H9 (cell line): ENCODE data around the gene RSU1. TPM values are rescaled to one million over a fixed set of nuclear protein-coding genes. Genes with fewer than 3 reads are reported as not detected.

Experiments used
- DNase-seq: peaks from one replicate; pipeline ENCODE4 v3.0.0-alpha.2; 2017
- H2AFZ ChIP-seq: one replicate; pipeline ENCODE4 v1.6.1; 2013; ENCODE audit warnings: mild to moderate bottlenecking, low read length, control low read depth, moderate library complexity
- H2AK5ac ChIP-seq: 2 replicates; pipeline ENCODE4 v1.6.1; 2013; ENCODE audit warnings: low read length, control low read depth, mixed read lengths; ENCODE audit not compliant: insufficient read length
- H2BK120ac ChIP-seq: one replicate; pipeline ENCODE4 v1.6.1; 2013; ENCODE audit warnings: low read depth, mild to moderate bottlenecking, low read length, control low read depth, inconsistent platforms; ENCODE audit not compliant: poor library complexity, severe bottlenecking
- H2BK12ac ChIP-seq: 2 replicates; pipeline ENCODE4 v1.6.1; 2013; ENCODE audit warnings: low read length, control low read depth, mixed read lengths, low read depth; ENCODE audit not compliant: insufficient read length
- H2BK15ac ChIP-seq: 2 replicates; pipeline ENCODE4 v1.6.1; 2013; ENCODE audit warnings: low read depth, low read length, control low read depth
- H2BK20ac ChIP-seq: one replicate; pipeline ENCODE4 v1.6.1; 2013; ENCODE audit warnings: low read depth, mild to moderate bottlenecking, low read length, control low read depth, inconsistent platforms; ENCODE audit not compliant: poor library complexity, severe bottlenecking
- H2BK5ac ChIP-seq: 2 replicates; pipeline ENCODE4 v1.6.1; 2013; ENCODE audit warnings: low read length, control low read depth, mixed read lengths; ENCODE audit not compliant: insufficient read length
- H3K14ac ChIP-seq: 2 replicates; pipeline ENCODE4 v1.6.1; 2013; ENCODE audit warnings: low read length, control low read depth; ENCODE audit not compliant: insufficient read depth
- H3K18ac ChIP-seq: 2 replicates; pipeline ENCODE4 v1.6.1; 2013; ENCODE audit warnings: low read depth, mild to moderate bottlenecking, mixed read lengths, low read length, control low read depth; ENCODE audit not compliant: insufficient read length
- H3K23ac ChIP-seq: 2 replicates; pipeline ENCODE4 v1.6.1; 2013; ENCODE audit warnings: low read length, control low read depth, mixed read lengths, low read depth; ENCODE audit not compliant: insufficient read length
- H3K23me2 ChIP-seq: 2 replicates; pipeline ENCODE4 v1.6.1; 2013; ENCODE audit warnings: low read depth, mild to moderate bottlenecking, mixed read lengths, low read length, control low read depth; ENCODE audit not compliant: insufficient read length, poor library complexity, severe bottlenecking
- H3K27ac ChIP-seq: 2 replicates; pipeline ENCODE4 v1.5.1; 2013; ENCODE audit warnings: low read length, control low read depth, mixed read lengths, low read depth; ENCODE audit not compliant: insufficient read length
- H3K27me3 ChIP-seq: 2 replicates; pipeline ENCODE4 v1.6.1; 2013; ENCODE audit warnings: low read length, control low read depth, inconsistent platforms; ENCODE audit not compliant: insufficient read depth
- H3K4ac ChIP-seq: 2 replicates; pipeline ENCODE4 v1.6.1; 2013; ENCODE audit warnings: low read depth, mild to moderate bottlenecking, control low read depth, inconsistent platforms, low read length, moderate library complexity
- H3K4me1 ChIP-seq: 2 replicates; pipeline ENCODE4 v1.6.1; 2013; ENCODE audit warnings: low read length, control low read depth, inconsistent platforms; ENCODE audit not compliant: insufficient read depth
- H3K4me2 ChIP-seq: 2 replicates; pipeline ENCODE4 v1.6.1; 2013; ENCODE audit warnings: low read length, control low read depth, mixed read lengths; ENCODE audit not compliant: insufficient read length, insufficient read depth
- H3K56ac ChIP-seq: 2 replicates; pipeline ENCODE4 v1.6.1; 2013; ENCODE audit warnings: low read depth, mild to moderate bottlenecking, mixed read lengths, low read length, control low read depth; ENCODE audit not compliant: insufficient read length
- H3K79me1 ChIP-seq: 2 replicates; pipeline ENCODE4 v1.6.1; 2013; ENCODE audit warnings: low read depth, mild to moderate bottlenecking, moderate library complexity, low read length, control low read depth, inconsistent platforms; ENCODE audit not compliant: insufficient read depth, poor library complexity, severe bottlenecking
- H3K79me2 ChIP-seq: 2 replicates; pipeline ENCODE4 v1.6.1; 2013; ENCODE audit warnings: low read length, control low read depth, inconsistent platforms; ENCODE audit not compliant: insufficient read depth
- H3K9ac ChIP-seq: 2 replicates; pipeline ENCODE4 v1.6.1; 2013; ENCODE audit warnings: low read length, control low read depth, mixed read lengths; ENCODE audit not compliant: insufficient read length; ENCODE audit errors: extremely low read depth
- H3K9me3 ChIP-seq: one replicate; pipeline ENCODE4 v1.6.1; 2013; ENCODE audit warnings: low read depth, low read length, inconsistent platforms; ENCODE audit not compliant: control insufficient read depth
- H3T11ph ChIP-seq: one replicate; pipeline ENCODE4 v1.6.1; 2013; ENCODE audit warnings: mild to moderate bottlenecking, low read length, control low read depth, inconsistent platforms
- H4K20me1 ChIP-seq: one replicate; pipeline ENCODE4 v1.6.1; 2013; ENCODE audit not compliant: control insufficient read depth, insufficient read length, insufficient read depth
- H4K5ac ChIP-seq: 2 replicates; pipeline ENCODE4 v1.6.1; 2013; ENCODE audit warnings: low read depth, mild to moderate bottlenecking, mixed read lengths, low read length, control low read depth; ENCODE audit not compliant: insufficient read length
- H4K8ac ChIP-seq: replicated peaks from 2 replicates; pipeline ENCODE4 v1.6.1; 2013; ENCODE audit warnings: low read length, control low read depth, mixed read lengths, low read depth; ENCODE audit not compliant: insufficient read length
- H4K91ac ChIP-seq: 2 replicates; pipeline ENCODE4 v1.6.1; 2013; ENCODE audit warnings: low read depth, mild to moderate bottlenecking, moderate library complexity, mixed read lengths, low read length, control low read depth; ENCODE audit not compliant: insufficient read length
- H3K27ac Mint-ChIP-seq, 3 experiments: 2 replicates in 2 of 3; 3 replicates in 1 of 3; pipeline ENCODE4 v1.8.0; 2020 to 2021; ENCODE audit warnings: mixed read lengths in 3 of 3, mild to moderate bottlenecking in 1 of 3, moderate library complexity in 1 of 3
- H3K27me3 Mint-ChIP-seq: 2 replicates; pipeline ENCODE4 v1.8.0; 2021; ENCODE audit warnings: low read depth, mild to moderate bottlenecking, moderate library complexity, mixed read lengths
- H3K36me3 Mint-ChIP-seq, 3 experiments: 2 replicates in 2 of 3; 3 replicates in 1 of 3; pipeline ENCODE4 v1.8.0; 2020 to 2021; ENCODE audit warnings: low read depth in 3 of 3, mixed read lengths in 3 of 3; ENCODE audit not compliant: insufficient read depth in 1 of 3
- H3K4me1 Mint-ChIP-seq, 2 experiments: 2 replicates each; pipeline ENCODE4 v1.8.0; 2020; ENCODE audit warnings: mixed read lengths in 2 of 2
- H3K4me3 Mint-ChIP-seq, 2 experiments: 2 replicates in 1 of 2; 3 replicates in 1 of 2; pipeline ENCODE4 v1.8.0; 2020 to 2021; ENCODE audit warnings: mild to moderate bottlenecking in 2 of 2, mixed read lengths in 2 of 2, moderate library complexity in 1 of 2
- H3K9me3 Mint-ChIP-seq, 2 experiments: 2 replicates in 1 of 2; 3 replicates in 1 of 2; pipeline ENCODE4 v1.8.0; 2020; ENCODE audit warnings: mild to moderate bottlenecking in 2 of 2, mixed read lengths in 2 of 2, moderate library complexity in 1 of 2
- CTCF ChIP-seq: fragments of 200-600 bp; sonication (generic); conservative IDR thresholded peaks from 3 replicates; pipeline ENCODE4 v1.8.0; 2021; ENCODE audit warnings: antibody characterized with exemption, mild to moderate bottlenecking
- WGBS: extraction: QIAGEN DNeasy Blood & Tissue Kit; methylation state at CpG from one replicate; pipeline ENCODE4 v1.1.7; 2013; ENCODE audit warnings: missing lambda C conversion rate, low lambda C conversion rate, mixed read lengths; ENCODE audit not compliant: insufficient read length; ENCODE audit errors: extremely low coverage; 5-methylcytosine and 5-hydroxymethylcytosine counted together
- total RNA-seq: library from RNA; stranded (reverse); gene quantifications from 2 replicates; pipeline ENCODE4 v1.2.1, GENCODE V29; 2021

The RSU1 gene
- total RNA-seq, 1 experiment from 2014 or later, result 59.4 TPM

GRCh38 chr10:16716051-16716450 is 101.2 kb downstream of the RSU1 start:
- Histone ChIP-seq H3K4me1 (no peaks in the 10 kb centered on the region), H3K27ac (no peak overlapping the region), H2AFZ (no peak overlapping the region), H3K23me2 (no peaks in the 10 kb centered on the region), H4K5ac (no peak overlapping the region), H3K79me1 (no peaks in the 10 kb centered on the region), H3K9ac (no peak overlapping the region), H3K79me2 (no peaks in the 10 kb centered on the region), H2BK120ac (no peak overlapping the region), H3K18ac (no peak overlapping the region), H2BK12ac (no peak overlapping the region), H2BK5ac (no peak overlapping the region), H3K9me3 (peaks cover 6% of the 10 kb centered on the region), H3K4me2 (no peak overlapping the region), H3T11ph (no peak overlapping the region), H3K14ac (no peak overlapping the region), H3K4ac (no peak overlapping the region), H3K23ac (no peak overlapping the region), H2AK5ac (no peak overlapping the region), H3K27me3 (no peaks in the 10 kb centered on the region), H4K8ac (no peak overlapping the region), H2BK15ac (no peak overlapping the region), H3K56ac (no peak overlapping the region), H2BK20ac (no peak overlapping the region), H4K20me1 (no peaks in the 10 kb centered on the region), H4K91ac (no peak overlapping the region)
- peaks cover 19 to 31% (median 28%) of the 10 kb centered on the region in 3 experiments for H3K36me3 Mint-ChIP-seq
- no CpG with 5 or more reads among the region's 5 CpGs for WGBS
- H3K27me3 Mint-ChIP-seq, result no peaks in the 10 kb centered on the region; the same call in 1 of the 2 replicates
- DNase-seq, result no peak
- no peak overlapping the region for H3K4me3 Mint-ChIP-seq
- no peak overlapping the region for H3K27ac Mint-ChIP-seq
- no peak for TF ChIP-seq CTCF
- H3K9me3 Mint-ChIP-seq, result peaks cover 27 to 30% of the 10 kb centered on the region in 2 experiments
- H3K4me1 Mint-ChIP-seq, result no peaks in the 10 kb centered on the region
